NCI-H2171 (cell line): ENCODE results near the gene COX10.
"Not testable (repeated sequence)": the region's sequence is repeated elsewhere in the genome, so short reads cannot be mapped to it uniquely, and the experiment has no call there.

Source experiments
- DNase-seq: peaks from one replicate; lab custom pipeline; 2025; lab: John Stamatoyannopoulos, UW

COX10 gene

DNA sequence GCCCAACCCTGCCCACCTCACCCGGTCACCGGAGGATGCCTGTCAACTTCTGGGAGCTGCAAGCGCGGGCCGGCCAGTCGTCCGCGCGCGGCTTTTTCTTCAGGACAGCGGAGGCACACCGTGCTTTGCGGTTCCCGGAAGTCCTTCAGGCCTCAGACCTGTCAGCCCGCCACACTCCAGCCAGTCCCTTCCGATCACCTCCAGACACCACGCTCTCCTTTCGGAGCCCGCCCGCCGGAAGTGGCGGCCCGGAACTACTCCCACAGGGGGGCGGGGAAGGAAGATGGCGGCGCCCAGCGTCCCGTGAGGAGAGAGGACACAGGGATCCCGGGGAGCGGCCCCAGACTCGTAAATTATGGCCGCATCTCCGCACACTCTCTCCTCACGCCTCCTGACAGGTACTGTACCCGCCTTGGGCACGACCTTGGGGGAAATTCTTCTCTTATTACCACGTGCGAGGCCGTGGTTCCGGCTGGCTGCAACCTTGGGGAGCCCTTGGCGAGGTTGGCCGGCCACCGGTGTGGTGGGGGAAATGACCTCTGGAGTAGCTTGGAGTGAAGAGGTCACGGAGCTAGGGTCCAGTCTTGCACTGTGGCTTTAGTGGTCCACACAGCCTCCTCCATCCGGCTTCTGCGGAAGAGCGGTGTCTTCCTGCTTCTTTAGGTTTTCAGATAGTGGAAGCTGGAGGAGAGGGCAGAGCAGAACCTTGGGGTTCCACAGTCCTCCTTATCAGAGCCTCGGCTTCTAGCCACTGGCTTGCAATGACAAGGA lies at the start of gene COX10:
COX10 (plus strand) TSS at position 254 of the 771 bp plus-strand sequence; CDS start at position 356, 102 bp downstream.
- DNase-seq, result peak; percentile 81

DNA sequence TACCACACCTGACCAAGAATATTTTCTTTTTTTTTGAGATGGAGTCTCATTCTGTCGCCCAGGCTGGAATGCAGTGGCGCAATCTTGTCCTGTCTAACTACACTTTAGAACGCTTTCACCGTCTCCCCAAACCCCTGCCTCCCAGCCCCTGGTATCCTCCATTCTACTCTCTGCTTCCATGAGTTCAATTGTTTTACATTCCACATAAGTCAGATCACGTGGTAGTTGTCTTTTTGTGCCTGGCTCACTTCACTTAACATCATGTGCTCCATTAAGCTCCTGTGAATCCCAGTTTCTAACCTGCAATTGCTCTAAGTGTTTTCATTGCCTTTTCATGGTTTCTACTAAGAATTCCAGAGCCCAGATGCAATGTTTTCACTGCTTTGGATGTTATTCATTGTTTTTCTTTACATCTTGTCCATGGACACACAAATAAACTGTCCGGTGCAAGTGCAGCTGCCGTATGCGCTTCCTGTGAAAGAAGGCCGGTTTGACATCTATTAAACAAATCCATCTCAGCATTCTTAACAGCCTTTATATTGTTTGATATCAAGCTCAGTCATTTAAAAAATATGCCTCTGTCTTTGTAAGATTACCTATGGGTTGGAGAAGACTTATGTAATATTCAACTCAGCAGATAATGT lies 47.5 kb upstream of the COX10 start:
- not testable (repeated sequence) for DNase-seq

DNA sequence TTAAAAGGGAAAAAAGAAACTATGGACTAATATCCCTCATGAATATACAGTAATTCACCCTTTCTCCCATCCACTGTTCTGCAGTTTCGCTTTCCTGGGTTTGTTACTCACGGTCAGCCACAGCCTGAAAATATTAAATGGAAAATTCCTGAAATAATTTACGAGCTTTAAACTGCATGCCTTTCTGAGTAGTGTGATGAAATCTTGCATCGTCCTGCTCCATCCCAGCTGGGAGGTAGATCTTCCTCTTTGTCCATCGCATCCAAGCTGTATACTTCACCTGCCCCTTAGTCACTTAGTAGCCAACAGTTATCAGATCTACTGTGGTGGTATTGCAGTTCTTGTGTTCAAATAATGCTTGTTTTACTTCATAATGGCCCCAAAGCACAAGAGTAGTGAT lies 39.5 kb upstream of the COX10 start:
- not testable (repeated sequence) for DNase-seq

DNA sequence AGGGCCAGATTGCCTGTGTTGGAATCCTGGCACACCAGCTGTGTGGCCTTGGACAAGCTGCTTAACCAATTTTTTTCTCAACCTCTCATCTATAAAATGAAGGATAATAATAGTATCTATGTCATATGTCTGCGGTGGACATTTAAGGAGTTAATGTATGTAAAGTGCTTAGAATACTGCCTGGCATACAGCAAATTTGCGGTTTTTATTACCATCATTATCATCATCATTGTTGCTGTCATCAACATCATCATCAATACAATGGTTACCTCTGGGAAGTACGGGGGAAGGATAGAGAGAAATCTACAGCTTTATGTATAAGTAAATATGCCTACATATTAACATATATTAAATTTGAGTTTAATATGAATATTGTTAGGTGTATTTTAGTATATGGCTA lies 37.1 kb upstream of the COX10 start:
- no peak for DNase-seq

DNA sequence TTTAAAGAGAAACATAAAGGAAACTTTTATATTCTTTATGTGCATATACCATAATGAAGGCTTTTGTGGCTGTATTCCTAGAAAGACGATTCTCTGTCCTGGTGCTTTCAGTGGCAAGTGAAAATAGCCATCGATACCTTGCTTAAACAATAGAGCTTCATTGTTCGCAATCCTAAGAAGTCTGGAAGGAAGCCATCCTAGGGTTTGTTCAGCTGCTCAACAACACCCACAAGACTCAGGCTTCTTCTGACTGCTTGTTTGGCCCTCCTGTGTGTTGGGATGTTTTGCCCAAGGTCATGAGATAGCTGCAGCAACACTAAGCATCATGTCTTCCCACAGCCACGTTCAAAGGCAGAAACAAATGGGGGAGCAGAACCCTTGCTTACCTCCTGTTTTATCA lies 36.1 kb upstream of the COX10 start:
- DNase-seq, result no peak

DNA sequence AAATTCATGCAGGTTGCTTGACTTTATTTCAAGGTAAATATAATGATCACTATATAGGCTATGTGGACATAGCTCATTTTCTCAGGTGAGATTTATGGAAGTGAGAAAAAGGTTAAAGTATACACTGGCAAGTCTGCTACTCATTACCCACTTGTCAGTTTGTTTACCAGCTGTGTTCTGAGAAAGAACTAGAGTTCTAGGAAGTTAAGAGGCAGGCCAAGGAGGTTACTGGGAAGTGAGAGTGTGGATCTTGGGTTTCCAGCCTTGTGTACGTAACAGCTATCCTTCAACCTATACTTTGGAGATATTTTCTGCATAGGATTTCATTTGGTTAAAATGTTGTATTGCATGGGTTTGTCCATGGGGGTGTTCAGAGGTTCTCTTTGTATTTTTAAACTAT lies 31.9 kb upstream of the COX10 start:
- DNase-seq, result no peak

DNA sequence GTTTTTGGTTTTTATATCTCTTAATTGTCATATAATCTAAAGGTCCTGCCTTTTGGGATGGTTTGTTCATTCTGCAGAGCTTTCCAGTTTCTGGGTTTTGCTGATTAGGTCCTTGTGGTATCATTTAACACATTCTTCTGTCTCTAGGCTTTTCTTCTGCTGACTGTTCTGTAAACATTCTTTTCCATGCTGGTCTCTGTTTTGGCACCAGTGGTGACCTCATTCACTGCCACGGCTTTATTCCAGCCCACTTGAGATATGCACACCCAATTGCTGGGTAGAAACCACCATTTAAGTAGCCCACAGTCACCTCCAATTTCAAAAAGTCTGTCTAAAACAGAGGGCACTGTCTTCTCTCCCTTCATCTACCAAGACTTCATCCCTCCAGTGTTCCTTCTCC lies 31.1 kb upstream of the COX10 start:
- no peak for DNase-seq

DNA sequence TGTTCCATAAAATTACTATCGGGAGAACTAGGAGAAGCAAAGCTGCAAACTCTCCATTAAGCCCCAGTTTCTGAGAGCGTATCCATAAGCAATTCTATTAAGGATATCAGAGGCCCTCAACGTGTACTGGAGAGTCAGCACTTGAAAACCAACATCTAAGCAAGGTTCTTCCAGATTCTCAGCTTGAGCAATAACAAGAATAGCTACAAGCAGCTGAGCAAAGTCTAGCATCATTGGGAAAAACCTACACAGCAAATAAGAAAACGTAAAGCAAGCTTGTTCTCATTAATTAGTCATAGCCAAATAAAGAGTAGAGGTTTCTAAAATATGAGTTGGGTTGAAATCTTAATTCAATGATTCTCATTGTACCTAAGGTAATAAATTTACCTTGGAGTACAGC lies 26.9 kb upstream of the COX10 start:
- DNase-seq, result no peak

DNA sequence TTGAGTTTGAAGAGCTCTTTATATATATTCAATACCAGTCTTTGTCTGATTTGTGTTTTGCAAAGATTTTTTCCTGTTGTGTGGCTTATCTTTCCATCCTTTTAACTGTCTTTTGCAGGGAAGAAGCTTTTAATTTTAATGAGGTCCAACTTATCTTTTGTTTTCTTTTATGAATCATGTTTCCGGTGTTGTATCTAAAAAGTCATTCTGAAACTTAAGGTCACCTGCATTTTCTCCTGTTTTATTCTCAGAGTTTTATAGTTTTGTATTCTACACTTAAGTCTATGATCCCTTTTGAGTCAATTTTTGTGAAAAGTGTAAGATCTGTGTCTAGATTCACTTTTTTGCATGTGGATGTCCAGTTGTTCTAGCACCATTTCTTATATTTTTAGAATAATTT lies 24.6 kb upstream of the COX10 start:
- DNase-seq, result no peak

DNA sequence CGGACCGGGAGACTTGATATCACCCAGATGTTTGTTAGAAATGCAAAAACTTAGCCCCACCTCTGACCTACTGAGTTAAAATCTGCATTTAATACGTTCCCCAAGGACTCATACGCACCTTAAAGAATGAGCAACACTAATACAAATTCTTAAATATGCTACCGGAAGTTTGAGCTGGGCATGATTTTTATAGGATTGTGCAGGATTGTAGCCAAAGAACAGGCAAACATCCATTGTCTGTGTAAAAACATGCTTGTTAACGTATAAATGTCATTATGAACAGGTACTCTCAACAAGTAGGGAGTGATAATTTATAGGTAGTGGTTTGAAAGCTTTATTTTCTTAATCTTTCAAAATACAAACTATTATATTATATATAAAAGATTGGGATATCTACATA lies 22.3 kb upstream of the COX10 start:
- DNase-seq, result no peak

DNA sequence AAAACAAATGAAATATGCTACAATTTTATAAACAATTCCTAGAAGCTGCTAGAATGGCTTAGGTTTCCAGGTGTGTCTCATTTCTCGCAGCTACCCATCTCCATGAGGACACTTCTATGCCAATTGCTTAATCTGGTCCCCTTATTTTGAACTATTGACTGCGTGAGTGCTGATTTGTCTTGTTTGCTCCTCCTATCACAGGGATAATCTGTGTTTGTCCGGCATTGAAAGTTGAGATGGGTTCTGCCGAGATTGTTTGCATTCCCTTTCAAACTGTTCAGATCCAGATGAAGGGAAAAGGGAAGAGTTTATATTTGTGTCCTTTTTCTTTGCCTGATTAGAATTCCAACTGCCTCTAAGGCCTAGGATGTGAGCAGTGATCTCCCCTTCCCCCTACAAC lies 21.7 kb upstream of the COX10 start:
- DNase-seq, result no peak

DNA sequence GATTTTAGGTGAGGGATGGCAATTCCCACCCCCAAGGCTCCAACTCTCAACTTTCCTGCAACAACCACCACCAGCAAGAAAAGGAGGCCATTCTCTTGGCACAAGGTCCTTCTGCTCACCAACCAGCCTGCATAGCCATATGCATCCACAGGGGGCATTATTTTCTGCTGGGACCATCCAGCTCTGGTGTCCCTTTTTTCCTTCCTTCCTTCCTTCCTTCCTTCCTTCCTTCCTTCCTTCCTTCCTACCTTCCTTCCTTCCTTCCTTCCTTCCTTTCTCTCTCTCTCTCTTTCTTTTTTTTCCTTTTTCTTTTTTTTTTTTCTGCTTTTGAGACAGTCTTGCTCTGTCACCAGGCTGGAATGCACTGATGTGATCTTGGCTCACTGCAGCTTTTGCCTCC lies 21.1 kb upstream of the COX10 start:
- no peak for DNase-seq

DNA sequence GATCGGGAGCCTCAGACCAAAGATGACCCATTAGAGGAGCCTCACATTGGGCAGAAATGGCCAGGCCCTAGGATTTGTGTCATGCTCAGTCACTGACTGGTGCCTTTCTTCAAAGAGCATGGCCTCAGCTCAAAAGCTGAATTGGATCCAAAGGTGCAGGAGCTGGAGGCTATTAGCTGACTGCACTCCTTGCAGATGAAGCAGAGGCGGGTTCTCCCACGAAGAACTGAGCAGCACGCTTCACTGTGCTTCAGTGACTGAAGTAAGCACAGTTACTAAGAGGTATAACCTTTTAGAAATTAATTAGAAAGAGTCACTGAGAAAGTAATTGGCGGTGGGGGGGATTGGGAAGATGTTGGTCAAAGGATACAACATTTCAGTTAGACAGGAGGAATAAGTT lies 18.7 kb upstream of the COX10 start:
- DNase-seq, result no peak

DNA sequence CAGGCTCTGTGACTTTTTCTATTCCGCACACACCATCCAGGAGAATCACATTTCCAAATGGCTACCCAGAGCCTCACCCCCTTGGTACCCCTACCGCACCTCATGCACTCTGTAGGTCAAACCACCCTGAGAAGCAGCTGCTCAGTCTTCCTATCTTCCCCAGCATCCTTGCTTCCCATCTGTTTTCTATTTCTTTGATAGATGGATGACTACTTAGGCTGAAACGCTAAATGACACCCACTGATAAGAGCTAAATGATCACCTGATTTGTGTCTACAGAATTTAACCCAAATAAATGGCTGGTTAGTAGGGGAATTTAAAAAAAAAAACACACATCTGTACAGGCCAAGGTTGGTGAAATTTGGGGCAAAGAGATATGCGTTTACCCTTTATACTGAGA lies 17.6 kb upstream of the COX10 start:
- no peak for DNase-seq

DNA sequence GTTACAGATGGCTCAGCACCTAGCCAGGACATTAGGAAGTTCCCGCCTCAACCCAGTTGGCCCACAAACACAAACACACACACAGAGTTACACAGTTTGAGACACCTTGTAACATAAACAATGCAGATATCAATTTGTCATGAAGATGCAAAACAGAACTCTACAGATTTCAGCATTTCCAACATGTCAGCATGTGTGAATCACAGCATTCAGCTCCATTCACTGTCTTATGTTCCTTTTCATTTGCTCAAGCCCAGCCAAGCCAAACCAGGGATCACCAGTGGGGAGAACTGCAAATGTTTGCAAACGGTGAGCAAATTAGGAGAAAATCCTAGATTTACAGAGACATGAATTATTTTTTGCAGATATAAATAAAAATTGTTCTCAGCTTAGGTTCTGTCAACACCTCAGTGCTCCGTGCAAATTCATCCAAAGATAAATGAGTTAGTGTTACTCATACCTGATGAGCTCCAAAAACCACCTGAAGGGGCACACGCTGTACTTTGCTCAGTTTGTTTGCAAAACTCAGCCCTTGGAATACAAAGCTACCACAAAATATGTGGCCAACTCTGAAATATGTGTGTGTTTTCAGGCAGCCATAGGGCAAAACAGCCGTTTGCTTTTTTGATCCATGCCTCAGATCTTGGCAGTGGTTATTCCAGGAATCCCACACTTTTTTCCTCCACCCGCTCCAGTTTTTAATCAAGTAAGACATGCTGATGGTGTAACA lies 16.3 kb upstream of the COX10 start:
- no peak for DNase-seq

DNA sequence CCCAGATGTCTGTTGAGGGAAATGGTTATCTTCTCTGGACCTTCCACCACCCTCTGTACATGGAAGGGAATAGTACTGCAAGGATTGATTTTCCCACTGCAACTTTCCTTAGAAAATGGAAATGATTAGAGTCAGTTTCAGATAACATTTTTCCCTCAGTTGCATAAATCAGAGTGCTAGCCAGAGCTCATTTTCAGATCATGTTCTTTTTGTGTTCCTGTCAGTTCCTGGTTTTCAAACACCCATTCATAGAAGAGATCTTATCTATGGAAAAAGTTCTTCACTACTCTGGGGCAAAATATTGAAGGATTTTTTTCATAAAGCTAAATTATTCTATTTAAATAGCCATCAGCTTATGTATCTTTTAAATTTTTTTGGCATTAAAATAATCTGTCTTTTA lies 11.7 kb upstream of the COX10 start:
- no peak for DNase-seq

DNA sequence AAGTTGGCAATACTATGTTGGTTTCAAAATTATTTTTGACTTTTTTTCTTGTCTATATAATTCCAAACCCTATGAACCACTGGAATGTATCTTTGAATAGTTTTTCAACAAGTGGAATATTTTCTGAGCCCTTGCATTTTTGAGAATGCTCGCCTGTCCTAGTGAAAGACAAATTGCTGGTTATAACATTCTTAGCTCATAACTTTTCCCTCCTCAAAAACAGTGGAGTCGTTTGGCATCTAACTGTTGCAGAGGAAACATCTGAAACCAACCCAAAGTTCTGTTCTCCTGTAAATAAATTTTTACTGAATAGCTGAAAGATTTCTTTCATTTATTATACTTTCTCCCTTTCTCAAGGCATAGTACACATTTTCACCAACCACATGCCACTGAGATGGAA lies 11.3 kb upstream of the COX10 start:
- DNase-seq, result no peak

DNA sequence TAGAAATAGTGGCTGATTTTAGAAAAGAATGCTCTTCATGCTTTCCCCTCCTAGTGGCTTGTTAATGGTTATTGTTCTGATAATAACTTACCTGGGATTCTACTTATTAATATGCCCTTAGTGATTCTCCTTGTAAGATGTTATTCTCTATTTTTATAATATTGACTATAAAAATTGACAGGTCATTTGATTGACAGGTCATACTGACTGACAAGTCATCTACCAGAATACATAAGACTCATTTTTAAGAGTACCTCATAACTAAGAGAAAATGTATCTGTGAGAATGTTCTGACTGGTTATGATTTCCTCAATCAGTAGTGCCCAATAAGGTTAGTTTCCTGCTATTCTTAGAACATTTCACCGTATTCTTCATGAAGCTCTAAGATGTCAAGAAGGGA lies 8.6 kb upstream of the COX10 start:
- no peak for DNase-seq

DNA sequence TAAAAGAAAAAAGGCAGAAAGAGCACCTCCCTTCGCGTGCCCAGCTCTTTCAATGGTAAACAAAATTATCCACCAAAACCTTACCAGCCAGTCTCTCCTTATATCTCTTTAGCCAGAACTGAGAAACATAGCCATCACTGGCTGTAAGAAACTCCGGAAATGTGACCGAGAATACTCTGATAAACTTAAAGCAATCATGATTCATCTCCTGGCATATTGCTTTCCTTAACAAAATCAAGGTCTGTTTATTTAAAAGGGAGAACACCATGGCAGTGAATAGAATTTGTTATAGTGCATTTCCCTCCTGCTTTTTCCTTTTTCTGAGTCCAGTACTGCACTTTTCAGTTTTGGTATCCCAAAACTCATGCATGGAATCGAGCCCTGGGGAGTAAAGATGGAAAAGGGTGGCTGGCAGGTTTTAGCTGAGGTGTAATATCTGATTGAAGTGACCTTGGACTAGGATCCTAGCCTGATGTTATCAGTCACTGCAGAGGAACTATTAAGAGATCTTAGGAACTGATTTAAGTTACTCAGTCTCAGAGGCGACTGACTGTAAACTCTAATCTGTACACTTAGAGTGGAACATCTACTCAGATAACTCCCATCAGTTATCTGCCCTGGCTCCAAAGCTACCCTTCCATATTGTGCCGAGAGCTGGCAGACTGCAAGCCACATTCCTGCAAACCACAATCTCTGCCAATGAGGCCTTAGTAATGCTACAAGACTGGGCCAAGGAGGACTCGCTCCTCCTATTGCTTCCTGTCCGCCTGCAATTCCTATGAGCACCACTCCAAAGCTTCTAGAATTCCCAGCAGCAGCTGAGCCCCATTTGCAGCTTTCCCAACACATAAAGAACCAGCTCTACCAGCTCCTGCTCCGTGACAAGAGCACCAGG lies 7.4 kb upstream of the COX10 start:
- DNase-seq, result no peak

DNA sequence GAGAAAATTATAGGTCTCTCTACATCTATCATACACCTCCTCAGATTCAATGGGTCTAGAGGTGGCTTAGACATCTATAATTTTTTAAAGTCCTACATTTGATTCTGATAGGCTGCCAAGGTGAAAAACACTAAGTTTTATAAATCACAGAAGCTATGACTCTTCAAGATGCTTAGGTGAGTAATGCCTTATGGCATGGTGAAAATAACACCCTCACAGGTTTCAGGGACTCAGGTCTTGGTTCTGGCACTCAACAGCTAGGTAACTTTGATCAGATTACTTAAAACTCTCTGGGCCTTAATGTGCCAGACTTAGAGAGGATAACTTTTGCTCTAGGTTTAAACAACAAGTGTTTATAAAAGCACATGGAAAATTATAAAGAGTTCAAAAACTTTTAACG lies 2.0 kb upstream of the COX10 start:
- DNase-seq, result no peak

DNA sequence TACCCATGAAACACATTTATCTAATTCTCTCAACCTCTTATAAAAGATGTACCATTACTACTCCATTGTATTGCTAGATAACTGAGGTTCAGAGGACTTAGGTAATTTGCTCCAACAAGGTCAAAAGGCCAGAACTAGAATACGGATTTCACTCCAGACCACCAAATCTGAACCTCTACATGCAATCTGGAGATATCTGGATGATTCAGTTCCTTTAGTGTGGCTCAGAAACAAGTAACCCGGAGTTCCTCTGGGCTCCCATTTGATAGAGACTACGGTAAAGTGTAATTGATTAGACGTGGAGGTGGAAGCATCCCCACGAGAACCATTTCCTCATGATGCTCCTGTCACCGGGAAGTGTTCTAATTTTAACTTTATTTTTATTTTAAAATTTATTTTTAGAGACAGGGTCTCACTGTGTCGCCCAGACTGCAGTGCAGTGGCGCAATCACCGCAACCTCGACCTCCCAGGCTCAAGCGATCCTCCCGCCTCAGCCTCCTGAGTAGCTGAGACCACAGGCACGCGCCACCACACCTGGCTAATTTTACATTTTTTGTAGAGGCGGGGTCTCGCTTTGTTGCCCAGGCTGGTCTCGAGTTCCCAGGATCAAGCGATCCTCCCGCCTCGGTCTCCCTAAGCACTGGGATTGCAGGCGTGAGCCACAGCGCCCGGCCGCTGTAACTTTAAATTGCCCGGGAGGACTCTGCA lies 608 bp upstream of the COX10 start:
- DNase-seq, result no peak
